ENCODE measurements around the gene DENND1B. TPM values are rescaled to one million over a fixed set of nuclear protein-coding genes. Genes with fewer than 3 reads are reported as not detected.

Gene DENND1B
- total RNA-seq, 1 donor from 2014 or later, result 7.5 TPM

DNA sequence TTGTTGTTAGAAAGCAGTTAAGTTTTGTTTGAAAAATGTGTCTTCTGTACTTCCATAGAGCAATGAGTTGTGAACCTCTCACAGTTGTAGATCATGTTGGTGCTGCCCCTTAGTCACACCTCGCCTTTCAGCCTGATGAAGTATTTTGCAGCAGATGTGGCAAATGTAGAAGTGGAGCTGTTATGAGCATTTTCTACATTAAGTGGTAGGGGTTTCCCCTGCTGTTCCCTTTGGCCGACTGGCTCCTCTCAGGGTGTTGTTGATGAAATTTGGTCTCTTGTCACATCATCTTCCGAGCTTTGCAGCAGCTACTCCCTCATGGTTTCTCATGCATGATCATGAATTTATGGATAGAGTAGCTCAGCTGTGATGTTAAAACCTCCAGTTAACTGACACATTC lies 33.6 kb upstream of the DENND1B start:
- Histone ChIP-seq H3K27me3 (ENCODE audit: control insufficient read depth, insufficient read depth, low read length) (no peaks in the 10 kb centered on the region), H3K4me3 (ENCODE audit: low read depth, low read length) (no peak overlapping the region), H3K36me3 (ENCODE audit: control insufficient read depth, insufficient read depth, low read length) (no peaks in the 10 kb centered on the region)
- TF ChIP-seq CTCF (IDR thresholded peaks at IDR 0.05; ENCODE audit: insufficient read depth, low read length, poor library complexity, severe bottlenecking), result no peak
- DNase-seq (ENCODE audit: low read depth), result no peak

DNA sequence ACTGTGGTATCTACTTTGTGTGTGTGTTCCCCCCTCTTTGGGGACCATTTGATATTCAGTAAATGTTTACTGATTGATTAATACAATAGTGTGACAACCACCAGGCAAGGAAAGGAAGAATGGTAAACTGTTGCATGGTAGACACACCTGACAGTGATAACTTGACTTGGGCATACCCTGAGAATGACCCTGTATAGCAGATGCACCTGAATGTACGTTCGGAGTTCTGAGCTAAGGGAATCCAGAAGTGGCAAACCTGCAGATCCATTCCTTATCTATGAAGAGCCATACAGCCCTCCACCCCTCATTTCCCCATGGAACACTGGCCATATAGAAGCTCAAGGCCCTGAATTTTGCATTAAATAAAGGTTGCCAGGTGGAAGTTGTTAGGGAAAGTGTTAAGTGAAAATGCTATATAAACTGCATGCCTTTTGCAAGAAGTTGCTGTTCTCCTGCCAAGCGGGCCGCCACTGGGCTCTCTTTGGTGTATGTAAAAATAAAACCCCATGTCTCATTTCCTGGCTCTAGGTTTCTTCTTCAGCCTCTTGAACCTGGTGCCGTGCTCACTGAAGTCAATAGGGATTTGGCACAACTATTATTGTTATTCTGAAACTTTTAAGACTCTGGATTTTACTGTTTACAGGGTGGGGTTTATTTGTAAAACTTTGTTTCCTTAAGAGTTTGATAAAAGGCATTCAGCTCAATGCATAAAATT lies 32.6 kb upstream of the DENND1B start:
- Histone ChIP-seq H3K27me3 (ENCODE audit: control insufficient read depth, insufficient read depth, low read length) (no peaks in the 10 kb centered on the region), H3K4me3 (ENCODE audit: low read depth, low read length) (no peak overlapping the region), H3K36me3 (ENCODE audit: control insufficient read depth, insufficient read depth, low read length) (no peaks in the 10 kb centered on the region)
- no peak for TF ChIP-seq CTCF (IDR thresholded peaks at IDR 0.05; ENCODE audit: insufficient read depth, low read length, poor library complexity, severe bottlenecking)
- no peak for DNase-seq (ENCODE audit: low read depth)

GRCh38 chr1:197807216-197807615 lies 31.9 kb upstream of the DENND1B start:
- Histone ChIP-seq H3K4me3 (ENCODE audit: low read depth, low read length) (no peak overlapping the region), H3K36me3 (ENCODE audit: control insufficient read depth, insufficient read depth, low read length) (no peaks in the 10 kb centered on the region), H3K27me3 (ENCODE audit: control insufficient read depth, insufficient read depth, low read length) (no peaks in the 10 kb centered on the region)
- DNase-seq (ENCODE audit: low read depth), result no peak
- TF ChIP-seq CTCF (IDR thresholded peaks at IDR 0.05; ENCODE audit: insufficient read depth, low read length, poor library complexity, severe bottlenecking), result no peak

DNA sequence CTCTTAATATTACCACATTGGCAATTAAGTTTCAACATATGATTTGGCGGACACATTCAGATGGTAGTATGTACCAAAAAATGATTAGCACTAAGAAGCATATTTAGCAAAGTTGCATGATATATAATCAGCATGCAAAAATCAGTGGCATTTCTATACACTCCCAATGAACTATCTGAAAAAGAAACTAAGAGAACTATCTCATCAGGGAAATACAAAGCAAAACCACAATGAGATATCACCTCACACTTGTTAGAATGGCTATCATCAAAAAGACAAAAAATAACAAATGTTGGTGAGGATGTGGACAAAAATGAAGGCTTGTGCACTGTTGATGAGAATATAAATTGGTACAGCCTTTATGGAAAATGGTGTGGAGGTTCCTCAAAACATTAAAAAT lies 31.4 kb upstream of the DENND1B start:
- Histone ChIP-seq H3K4me3 (ENCODE audit: low read depth, low read length) (no peak overlapping the region), H3K36me3 (ENCODE audit: control insufficient read depth, insufficient read depth, low read length) (no peaks in the 10 kb centered on the region), H3K27me3 (ENCODE audit: control insufficient read depth, insufficient read depth, low read length) (no peaks in the 10 kb centered on the region)
- TF ChIP-seq CTCF (IDR thresholded peaks at IDR 0.05; ENCODE audit: insufficient read depth, low read length, poor library complexity, severe bottlenecking), result no peak
- no peak for DNase-seq (ENCODE audit: low read depth)

DNA sequence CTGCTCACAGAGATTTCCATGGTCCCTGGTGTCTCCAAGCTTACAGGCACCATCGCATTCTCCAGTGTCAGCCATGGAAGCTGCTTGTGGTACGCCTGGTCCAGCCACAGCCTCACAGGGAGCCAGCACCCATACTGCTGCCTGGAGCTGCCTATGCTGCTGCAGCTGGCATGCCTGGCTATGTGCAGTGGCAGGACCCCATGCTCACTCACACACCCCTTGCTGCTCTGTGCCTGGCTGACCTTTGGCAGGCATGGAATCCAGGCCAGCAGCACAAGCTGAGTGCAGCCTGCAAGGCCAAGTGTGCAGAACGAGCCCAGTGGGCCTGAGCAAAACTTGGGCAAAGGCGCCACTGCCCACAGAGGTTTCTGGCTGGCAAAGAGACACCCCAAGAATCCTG lies 26.4 kb upstream of the DENND1B start:
- Histone ChIP-seq H3K4me3 (ENCODE audit: low read depth, low read length) (no peak overlapping the region), H3K27me3 (ENCODE audit: control insufficient read depth, insufficient read depth, low read length) (no peaks in the 10 kb centered on the region), H3K36me3 (ENCODE audit: control insufficient read depth, insufficient read depth, low read length) (no peaks in the 10 kb centered on the region)
- no peak for TF ChIP-seq CTCF (IDR thresholded peaks at IDR 0.05; ENCODE audit: insufficient read depth, low read length, poor library complexity, severe bottlenecking)
- no peak for DNase-seq (ENCODE audit: low read depth)

DNA sequence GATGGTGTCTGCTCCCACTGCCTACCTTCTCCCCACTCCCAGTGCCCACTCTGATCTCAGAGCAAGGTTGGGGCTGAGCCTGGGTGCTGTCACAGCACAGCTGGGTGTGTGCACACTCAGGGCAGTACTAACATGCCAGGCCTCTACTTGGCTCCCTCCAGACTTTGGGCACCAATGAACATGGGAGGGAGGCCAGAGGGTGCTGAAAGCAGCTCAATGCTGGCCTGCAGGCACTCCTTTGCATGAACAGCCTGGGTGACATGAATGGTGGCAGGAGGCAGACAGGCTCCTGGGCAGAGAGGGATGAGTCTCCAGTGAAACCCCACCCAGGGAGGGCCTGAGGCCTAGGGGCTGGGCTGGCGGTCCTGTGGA lies 25.8 kb upstream of the DENND1B start:
- Histone ChIP-seq H3K27me3 (ENCODE audit: control insufficient read depth, insufficient read depth, low read length) (no peaks in the 10 kb centered on the region), H3K36me3 (ENCODE audit: control insufficient read depth, insufficient read depth, low read length) (no peaks in the 10 kb centered on the region), H3K4me3 (ENCODE audit: low read depth, low read length) (no peak overlapping the region)
- TF ChIP-seq CTCF (IDR thresholded peaks at IDR 0.05; ENCODE audit: insufficient read depth, low read length, poor library complexity, severe bottlenecking), result no peak
- DNase-seq (ENCODE audit: low read depth), result no peak
